Measurements from ENCODE around the gene HK1. TPM values are rescaled to one million over a fixed set of nuclear protein-coding genes. Genes with fewer than 3 reads are reported as not detected.

HK1 gene
- total RNA-seq, 1 experiment from 2014 or later: 219 TPM

DNA sequence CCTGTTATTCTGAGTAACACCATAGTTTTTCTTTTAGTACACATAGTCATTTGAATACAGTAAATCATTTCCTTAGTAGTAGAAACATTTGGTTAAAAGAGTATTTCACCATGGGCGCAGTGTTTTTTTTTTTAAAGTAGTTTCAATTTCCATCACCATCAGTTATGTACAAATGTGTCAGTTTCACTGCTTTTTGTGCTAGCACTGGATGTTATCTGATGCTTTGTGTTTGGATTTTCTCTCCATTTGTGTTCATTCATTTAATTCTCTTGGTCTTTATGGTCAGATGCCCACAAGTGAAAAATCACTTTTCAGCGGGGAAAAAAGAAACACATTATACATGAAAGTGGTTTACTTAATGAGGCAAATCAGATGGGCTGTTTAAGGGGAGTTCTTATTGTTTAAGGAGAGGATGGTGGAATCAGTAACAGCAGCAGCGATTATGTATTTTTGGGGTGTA is 16.0 kb upstream of the HK1 start (continued):
- TF ChIP-seq, protein P1, sequence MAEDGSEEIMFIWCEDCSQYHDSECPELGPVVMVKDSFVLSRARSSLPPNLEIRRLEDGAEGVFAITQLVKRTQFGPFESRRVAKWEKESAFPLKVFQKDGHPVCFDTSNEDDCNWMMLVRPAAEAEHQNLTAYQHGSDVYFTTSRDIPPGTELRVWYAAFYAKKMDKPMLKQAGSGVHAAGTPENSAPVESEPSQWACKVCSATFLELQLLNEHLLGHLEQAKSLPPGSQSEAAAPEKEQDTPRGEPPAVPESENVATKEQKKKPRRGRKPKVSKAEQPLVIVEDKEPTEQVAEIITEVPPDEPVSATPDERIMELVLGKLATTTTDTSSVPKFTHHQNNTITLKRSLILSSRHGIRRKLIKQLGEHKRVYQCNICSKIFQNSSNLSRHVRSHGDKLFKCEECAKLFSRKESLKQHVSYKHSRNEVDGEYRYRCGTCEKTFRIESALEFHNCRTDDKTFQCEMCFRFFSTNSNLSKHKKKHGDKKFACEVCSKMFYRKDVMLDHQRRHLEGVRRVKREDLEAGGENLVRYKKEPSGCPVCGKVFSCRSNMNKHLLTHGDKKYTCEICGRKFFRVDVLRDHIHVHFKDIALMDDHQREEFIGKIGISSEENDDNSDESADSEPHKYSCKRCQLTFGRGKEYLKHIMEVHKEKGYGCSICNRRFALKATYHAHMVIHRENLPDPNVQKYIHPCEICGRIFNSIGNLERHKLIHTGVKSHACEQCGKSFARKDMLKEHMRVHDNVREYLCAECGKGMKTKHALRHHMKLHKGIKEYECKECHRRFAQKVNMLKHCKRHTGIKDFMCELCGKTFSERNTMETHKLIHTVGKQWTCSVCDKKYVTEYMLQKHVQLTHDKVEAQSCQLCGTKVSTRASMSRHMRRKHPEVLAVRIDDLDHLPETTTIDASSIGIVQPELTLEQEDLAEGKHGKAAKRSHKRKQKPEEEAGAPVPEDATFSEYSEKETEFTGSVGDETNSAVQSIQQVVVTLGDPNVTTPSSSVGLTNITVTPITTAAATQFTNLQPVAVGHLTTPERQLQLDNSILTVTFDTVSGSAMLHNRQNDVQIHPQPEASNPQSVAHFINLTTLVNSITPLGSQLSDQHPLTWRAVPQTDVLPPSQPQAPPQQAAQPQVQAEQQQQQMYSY (CRISPR knock-in tag; IDR thresholded peaks at IDR 0.05): no peak
- TF ChIP-seq FOXP1 (CRISPR knock-in tag; IDR thresholded peaks at IDR 0.05; ENCODE audit: borderline replicate concordance): no peak
- no peak for TF ChIP-seq SP1 (CRISPR knock-in tag; conservative IDR thresholded peaks at IDR 0.05)

DNA sequence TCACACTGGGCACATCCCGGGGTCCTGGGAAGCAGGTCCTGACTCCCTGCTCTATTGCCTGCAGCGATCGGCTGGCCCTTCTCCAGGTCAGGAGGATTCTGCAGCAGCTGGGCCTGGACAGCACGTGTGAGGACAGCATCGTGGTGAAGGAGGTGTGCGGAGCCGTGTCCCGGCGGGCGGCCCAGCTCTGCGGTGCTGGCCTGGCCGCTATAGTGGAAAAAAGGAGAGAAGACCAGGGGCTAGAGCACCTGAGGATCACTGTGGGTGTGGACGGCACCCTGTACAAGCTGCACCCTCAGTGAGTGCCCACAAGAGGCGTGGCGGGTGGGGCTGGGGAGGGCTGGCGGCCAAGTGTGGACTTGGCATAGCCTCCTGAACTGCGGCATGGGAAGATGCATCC is 12.8 kb upstream of the HK1 start:
- H3K9me3 Mint-ChIP-seq: no peaks in the 10 kb centered on the region
- no peak overlapping the region for H3K4me3 Mint-ChIP-seq
- POLR2A ChIA-PET: no interaction called here
- CTCF ChIA-PET: no interaction called here
- ATAC-seq (no peak), DNase-seq (ENCODE audit: low spot score) (no peak)
- TF ChIP-seq, protein P2, sequence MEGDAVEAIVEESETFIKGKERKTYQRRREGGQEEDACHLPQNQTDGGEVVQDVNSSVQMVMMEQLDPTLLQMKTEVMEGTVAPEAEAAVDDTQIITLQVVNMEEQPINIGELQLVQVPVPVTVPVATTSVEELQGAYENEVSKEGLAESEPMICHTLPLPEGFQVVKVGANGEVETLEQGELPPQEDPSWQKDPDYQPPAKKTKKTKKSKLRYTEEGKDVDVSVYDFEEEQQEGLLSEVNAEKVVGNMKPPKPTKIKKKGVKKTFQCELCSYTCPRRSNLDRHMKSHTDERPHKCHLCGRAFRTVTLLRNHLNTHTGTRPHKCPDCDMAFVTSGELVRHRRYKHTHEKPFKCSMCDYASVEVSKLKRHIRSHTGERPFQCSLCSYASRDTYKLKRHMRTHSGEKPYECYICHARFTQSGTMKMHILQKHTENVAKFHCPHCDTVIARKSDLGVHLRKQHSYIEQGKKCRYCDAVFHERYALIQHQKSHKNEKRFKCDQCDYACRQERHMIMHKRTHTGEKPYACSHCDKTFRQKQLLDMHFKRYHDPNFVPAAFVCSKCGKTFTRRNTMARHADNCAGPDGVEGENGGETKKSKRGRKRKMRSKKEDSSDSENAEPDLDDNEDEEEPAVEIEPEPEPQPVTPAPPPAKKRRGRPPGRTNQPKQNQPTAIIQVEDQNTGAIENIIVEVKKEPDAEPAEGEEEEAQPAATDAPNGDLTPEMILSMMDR (IDR thresholded peaks at IDR 0.05): no peak
- TF ChIP-seq ZNF263 (CRISPR knock-in tag; IDR thresholded peaks at IDR 0.05; ENCODE audit: low read depth) (no peak), PRRX2 (CRISPR knock-in tag; IDR thresholded peaks at IDR 0.05) (no peak), HMGA2 (CRISPR knock-in tag; IDR thresholded peaks at IDR 0.05) (no peak)
- TF ChIP-seq, protein P3, sequence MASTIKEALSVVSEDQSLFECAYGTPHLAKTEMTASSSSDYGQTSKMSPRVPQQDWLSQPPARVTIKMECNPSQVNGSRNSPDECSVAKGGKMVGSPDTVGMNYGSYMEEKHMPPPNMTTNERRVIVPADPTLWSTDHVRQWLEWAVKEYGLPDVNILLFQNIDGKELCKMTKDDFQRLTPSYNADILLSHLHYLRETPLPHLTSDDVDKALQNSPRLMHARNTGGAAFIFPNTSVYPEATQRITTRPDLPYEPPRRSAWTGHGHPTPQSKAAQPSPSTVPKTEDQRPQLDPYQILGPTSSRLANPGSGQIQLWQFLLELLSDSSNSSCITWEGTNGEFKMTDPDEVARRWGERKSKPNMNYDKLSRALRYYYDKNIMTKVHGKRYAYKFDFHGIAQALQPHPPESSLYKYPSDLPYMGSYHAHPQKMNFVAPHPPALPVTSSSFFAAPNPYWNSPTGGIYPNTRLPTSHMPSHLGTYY (CRISPR knock-in tag; IDR thresholded peaks at IDR 0.05): no peak
- TF ChIP-seq, protein P4, sequence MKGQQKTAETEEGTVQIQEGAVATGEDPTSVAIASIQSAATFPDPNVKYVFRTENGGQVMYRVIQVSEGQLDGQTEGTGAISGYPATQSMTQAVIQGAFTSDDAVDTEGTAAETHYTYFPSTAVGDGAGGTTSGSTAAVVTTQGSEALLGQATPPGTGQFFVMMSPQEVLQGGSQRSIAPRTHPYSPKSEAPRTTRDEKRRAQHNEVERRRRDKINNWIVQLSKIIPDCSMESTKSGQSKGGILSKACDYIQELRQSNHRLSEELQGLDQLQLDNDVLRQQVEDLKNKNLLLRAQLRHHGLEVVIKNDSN (CRISPR knock-in tag; IDR thresholded peaks at IDR 0.05): no peak
- no peaks in the 10 kb centered on the region for H3K36me3 Mint-ChIP-seq
- no peak overlapping the region for H3K27ac Mint-ChIP-seq
- no peaks in the 10 kb centered on the region for H3K27me3 Mint-ChIP-seq (ENCODE audit: low read depth)
- peaks cover 4% of the 10 kb centered on the region for H3K4me1 Mint-ChIP-seq

DNA sequence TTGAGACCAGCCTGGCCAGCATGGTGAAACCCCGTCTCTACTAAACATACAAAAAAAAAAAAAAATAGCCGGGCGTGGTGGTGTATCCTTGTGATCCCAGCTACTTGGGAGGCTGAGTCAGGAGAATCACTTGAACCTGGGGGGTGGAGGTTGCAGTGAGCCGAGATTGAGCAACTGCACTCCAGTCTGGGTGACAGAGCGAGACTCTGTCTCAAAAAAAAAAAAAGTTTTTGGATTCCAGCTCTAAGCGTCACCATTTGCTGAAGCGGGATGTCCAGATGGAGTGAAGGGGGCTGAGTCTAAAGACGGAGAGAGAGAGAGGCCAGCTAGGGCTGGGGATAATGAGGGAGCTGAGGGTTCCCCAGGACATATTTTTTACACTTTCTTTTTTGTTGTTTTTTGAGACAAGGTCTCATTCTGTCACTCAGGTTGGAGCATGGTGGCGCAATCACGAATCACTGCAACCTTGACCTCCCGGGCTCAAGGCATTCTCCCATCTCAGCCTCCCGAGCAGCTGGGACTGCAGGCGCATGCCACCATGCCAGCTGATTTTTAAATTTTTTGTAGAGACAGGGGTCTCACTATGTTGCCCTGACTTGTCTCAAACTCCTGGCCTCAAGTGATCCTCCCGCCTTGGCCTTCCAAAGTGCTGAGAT is 9.4 kb upstream of the HK1 start:
- CTCF ChIA-PET: no interaction called here
- no peak for DNase-seq (ENCODE audit: low spot score)
- no peak for TF ChIP-seq ZNF138 (CRISPR knock-in tag; conservative IDR thresholded peaks at IDR 0.05)
- no peak for TF ChIP-seq JUN (CRISPR knock-in tag; IDR thresholded peaks at IDR 0.05)
- TF ChIP-seq PRRX2 (CRISPR knock-in tag; IDR thresholded peaks at IDR 0.05): no peak
- TF ChIP-seq, protein P5, sequence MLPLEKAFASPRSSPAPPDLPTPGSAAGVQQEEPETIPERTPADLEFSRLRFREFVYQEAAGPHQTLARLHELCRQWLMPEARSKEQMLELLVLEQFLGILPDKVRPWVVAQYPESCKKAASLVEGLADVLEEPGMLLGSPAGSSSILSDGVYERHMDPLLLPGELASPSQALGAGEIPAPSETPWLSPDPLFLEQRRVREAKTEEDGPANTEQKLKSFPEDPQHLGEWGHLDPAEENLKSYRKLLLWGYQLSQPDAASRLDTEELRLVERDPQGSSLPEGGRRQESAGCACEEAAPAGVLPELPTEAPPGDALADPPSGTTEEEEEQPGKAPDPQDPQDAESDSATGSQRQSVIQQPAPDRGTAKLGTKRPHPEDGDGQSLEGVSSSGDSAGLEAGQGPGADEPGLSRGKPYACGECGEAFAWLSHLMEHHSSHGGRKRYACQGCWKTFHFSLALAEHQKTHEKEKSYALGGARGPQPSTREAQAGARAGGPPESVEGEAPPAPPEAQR (CRISPR knock-in tag; IDR thresholded peaks at IDR 0.05): no peak
- no peak for TF ChIP-seq ATF1 (CRISPR knock-in tag; IDR thresholded peaks at IDR 0.05)
- TF ChIP-seq, protein P1 (CRISPR knock-in tag; IDR thresholded peaks at IDR 0.05): no peak
- TF ChIP-seq, protein P6, sequence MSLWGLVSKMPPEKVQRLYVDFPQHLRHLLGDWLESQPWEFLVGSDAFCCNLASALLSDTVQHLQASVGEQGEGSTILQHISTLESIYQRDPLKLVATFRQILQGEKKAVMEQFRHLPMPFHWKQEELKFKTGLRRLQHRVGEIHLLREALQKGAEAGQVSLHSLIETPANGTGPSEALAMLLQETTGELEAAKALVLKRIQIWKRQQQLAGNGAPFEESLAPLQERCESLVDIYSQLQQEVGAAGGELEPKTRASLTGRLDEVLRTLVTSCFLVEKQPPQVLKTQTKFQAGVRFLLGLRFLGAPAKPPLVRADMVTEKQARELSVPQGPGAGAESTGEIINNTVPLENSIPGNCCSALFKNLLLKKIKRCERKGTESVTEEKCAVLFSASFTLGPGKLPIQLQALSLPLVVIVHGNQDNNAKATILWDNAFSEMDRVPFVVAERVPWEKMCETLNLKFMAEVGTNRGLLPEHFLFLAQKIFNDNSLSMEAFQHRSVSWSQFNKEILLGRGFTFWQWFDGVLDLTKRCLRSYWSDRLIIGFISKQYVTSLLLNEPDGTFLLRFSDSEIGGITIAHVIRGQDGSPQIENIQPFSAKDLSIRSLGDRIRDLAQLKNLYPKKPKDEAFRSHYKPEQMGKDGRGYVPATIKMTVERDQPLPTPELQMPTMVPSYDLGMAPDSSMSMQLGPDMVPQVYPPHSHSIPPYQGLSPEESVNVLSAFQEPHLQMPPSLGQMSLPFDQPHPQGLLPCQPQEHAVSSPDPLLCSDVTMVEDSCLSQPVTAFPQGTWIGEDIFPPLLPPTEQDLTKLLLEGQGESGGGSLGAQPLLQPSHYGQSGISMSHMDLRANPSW (CRISPR knock-in tag; conservative IDR thresholded peaks at IDR 0.05; ENCODE audit: low read depth): no peak
- TF ChIP-seq SMAD4 (CRISPR knock-in tag; IDR thresholded peaks at IDR 0.05): no peak

More for the DNA sequence above, 9.4 kb upstream of the HK1 start:
- Mint-ChIP-seq H3K4me1 (peaks cover 4% of the 10 kb centered on the region), H3K9me3 (no peaks in the 10 kb centered on the region), H3K27ac (no peak overlapping the region), H3K27me3 (ENCODE audit: low read depth) (no peaks in the 10 kb centered on the region), H3K36me3 (no peaks in the 10 kb centered on the region), H3K4me3 (no peak overlapping the region)
- ATAC-seq: no peak
- POLR2A ChIA-PET: interaction anchor here (0.9 kb wide), 1 partner anchor 20 kb away, joined by 3 read pairs; no protein-coding TSS in a partner anchor
